HG02759 (cell line): Measurements from ENCODE around the gene KIRREL3.

ENCODE experiments used
- ATAC-seq: cut with Tn5 transposase; IDR thresholded peaks from one replicate; pipeline ENCODE4 v1.9.1; 2021; ENCODE audit warnings: mild to moderate bottlenecking, moderate library complexity; ENCODE audit not compliant: unreplicated experiment

Gene KIRREL3

GRCh38 chr11:126797457-126798169 lies 203.0 kb downstream of the KIRREL3 start:
- ATAC-seq = no peak

- ATAC-seq = peak; percentile 46
Measured at GRCh38 chr11:126793596-126793995, 207.0 kb downstream of the KIRREL3 start.

- ATAC-seq = no peak
Measured at GRCh38 chr11:126791991-126792390, 208.6 kb downstream of the KIRREL3 start.

GRCh38 chr11:126791446-126791845 lies 209.1 kb downstream of the KIRREL3 start:
- ATAC-seq = no peak

- ATAC-seq = no peak
Measured at GRCh38 chr11:126790550-126791081, 210.0 kb downstream of the KIRREL3 start.

- ATAC-seq = no peak
Measured at GRCh38 chr11:126782810-126783209, 217.8 kb downstream of the KIRREL3 start.

GRCh38 chr11:126781942-126782341 lies 218.6 kb downstream of the KIRREL3 start:
- ATAC-seq = no peak

GRCh38 chr11:126776119-126776518 lies 224.5 kb downstream of the KIRREL3 start:
- no peak for ATAC-seq

GRCh38 chr11:126772267-126772666 lies 228.3 kb downstream of the KIRREL3 start:
- ATAC-seq = no peak

- ATAC-seq = no peak
Measured at GRCh38 chr11:126768702-126769101, 231.9 kb downstream of the KIRREL3 start.

GRCh38 chr11:126766440-126766839 lies 234.1 kb downstream of the KIRREL3 start:
- ATAC-seq = no peak

- no peak for ATAC-seq
Measured at GRCh38 chr11:126765196-126765595, 235.4 kb downstream of the KIRREL3 start.

GRCh38 chr11:126764231-126764630 lies 236.3 kb downstream of the KIRREL3 start:
- ATAC-seq = no peak

- no peak for ATAC-seq
Measured at GRCh38 chr11:126756855-126757254, 243.7 kb downstream of the KIRREL3 start.

GRCh38 chr11:126756421-126756820 lies 244.1 kb downstream of the KIRREL3 start:
- no peak for ATAC-seq

- ATAC-seq = no peak
Measured at GRCh38 chr11:126755526-126755925, 245.0 kb downstream of the KIRREL3 start.

- no peak for ATAC-seq
Measured at GRCh38 chr11:126754591-126755426, 245.8 kb downstream of the KIRREL3 start.

GRCh38 chr11:126753990-126754389 lies 246.6 kb downstream of the KIRREL3 start:
- ATAC-seq = no peak

GRCh38 chr11:126751242-126751641 lies 249.3 kb downstream of the KIRREL3 start:
- ATAC-seq = no peak

- no peak for ATAC-seq
Measured at GRCh38 chr11:126748793-126749192, 251.8 kb downstream of the KIRREL3 start.

- no peak for ATAC-seq
Measured at GRCh38 chr11:126748100-126748791, 252.3 kb downstream of the KIRREL3 start.
